NCI-H345 treated with DMSO at 0.1 percent for 48 hours (cell line): ENCODE measurements around the gene CNNM1.

ENCODE experiments used
- DNase-seq: peaks from one replicate; lab custom pipeline; 2025; ENCODE audit not compliant: unreplicated experiment; lab: John Stamatoyannopoulos, UW

The CNNM1 gene

GRCh38 chr10:99370993-99371392 lies 41.8 kb downstream of the CNNM1 start:
- DNase-seq: peak; percentile 6

- no peak for DNase-seq
Observed at GRCh38 chr10:99372546-99373271, 43.6 kb downstream of the CNNM1 start.

GRCh38 chr10:99374526-99374925 lies 45.4 kb downstream of the CNNM1 start:
- DNase-seq: no peak

- DNase-seq: no peak
Observed at GRCh38 chr10:99374972-99375371, 45.8 kb downstream of the CNNM1 start.

- no peak for DNase-seq
Observed at GRCh38 chr10:99375426-99375825, 46.3 kb downstream of the CNNM1 start.

GRCh38 chr10:99382176-99382575 lies 53.0 kb downstream of the CNNM1 start:
- no peak for DNase-seq

GRCh38 chr10:99387071-99387470 lies 57.9 kb downstream of the CNNM1 start:
- DNase-seq: no peak

GRCh38 chr10:99387541-99387940 lies 58.4 kb downstream of the CNNM1 start:
- no peak for DNase-seq

- DNase-seq: peak; percentile 52
Observed at GRCh38 chr10:99389729-99390480, 60.7 kb downstream of the CNNM1 start.

- no peak for DNase-seq
Observed at GRCh38 chr10:99391346-99391745, 62.2 kb downstream of the CNNM1 start.

GRCh38 chr10:99393036-99393435 lies 63.9 kb downstream of the CNNM1 start:
- no peak for DNase-seq

GRCh38 chr10:99393683-99394082 lies 64.5 kb downstream of the CNNM1 start:
- DNase-seq: no peak

GRCh38 chr10:99394256-99394655 lies 65.1 kb downstream of the CNNM1 start:
- DNase-seq: no peak

GRCh38 chr10:99394761-99395386 lies 65.7 kb downstream of the CNNM1 start:
- DNase-seq: no peak

- peak; percentile 83 for DNase-seq
Observed at GRCh38 chr10:99395750-99396445, 66.7 kb downstream of the CNNM1 start.

- DNase-seq: no peak
Observed at GRCh38 chr10:99396471-99396870, 67.3 kb downstream of the CNNM1 start.

- DNase-seq: no peak
Observed at GRCh38 chr10:99399664-99400063, 70.5 kb downstream of the CNNM1 start.

- DNase-seq: no peak
Observed at GRCh38 chr10:99403674-99404073, 74.5 kb downstream of the CNNM1 start.

GRCh38 chr10:99406149-99406548 lies 77.0 kb downstream of the CNNM1 start:
- no peak for DNase-seq

GRCh38 chr10:99410146-99410545 lies 81.0 kb downstream of the CNNM1 start:
- no peak for DNase-seq

- DNase-seq: no peak
Observed at GRCh38 chr10:99410876-99411275, 81.7 kb downstream of the CNNM1 start.
